Retina (tissue), 1 donor: Measurements from ENCODE around the gene TBC1D23.
A peak's percentile ranks its signal among the peaks of the same experiment; 100 is the strongest.
"Not testable (repeated sequence)": the region's sequence is repeated elsewhere in the genome, so short reads cannot be mapped to it uniquely, and the experiment has no call there.

Experiments used
- DNase-seq: peaks from one replicate; pipeline ENCODE4 v3.0.0-alpha.2; 2016

TBC1D23 gene

GRCh38 chr3:100310355-100310965 lies 49.7 kb downstream of the TBC1D23 start:
- DNase-seq, result no peak

- DNase-seq, result no peak
Observed at GRCh38 chr3:100311011-100311410, 50.2 kb downstream of the TBC1D23 start.

- peak; percentile 50 for DNase-seq
Observed at GRCh38 chr3:100316641-100317069, 55.9 kb downstream of the TBC1D23 start.

- no peak for DNase-seq
Observed at GRCh38 chr3:100317912-100318311, 57.1 kb downstream of the TBC1D23 start.

- DNase-seq, result no peak
Observed at GRCh38 chr3:100319951-100320350, 59.2 kb downstream of the TBC1D23 start.

- no peak for DNase-seq
Observed at GRCh38 chr3:100324044-100324443, 63.3 kb downstream of the TBC1D23 start.

GRCh38 chr3:100325827-100326226 lies 65.0 kb downstream of the TBC1D23 start:
- DNase-seq, result no peak

GRCh38 chr3:100327377-100327776 lies 66.6 kb downstream of the TBC1D23 start:
- DNase-seq, result not testable (repeated sequence)

GRCh38 chr3:100329800-100330489 lies 69.2 kb downstream of the TBC1D23 start:
- no peak for DNase-seq

- no peak for DNase-seq
Observed at GRCh38 chr3:100330651-100331050, 69.9 kb downstream of the TBC1D23 start.

GRCh38 chr3:100331660-100332059 lies 70.9 kb downstream of the TBC1D23 start:
- no peak for DNase-seq

GRCh38 chr3:100333051-100333450 lies 72.3 kb downstream of the TBC1D23 start:
- DNase-seq, result no peak

- no peak for DNase-seq
Observed at GRCh38 chr3:100333970-100334487, 73.2 kb downstream of the TBC1D23 start.

GRCh38 chr3:100334488-100335351 lies 73.9 kb downstream of the TBC1D23 start, which contains the start of gene NIT2:
Gene NIT2, plus strand, starts transcription at chr3:100334757. Its CDS starts 35 bp downstream, at chr3:100334792.
- peak; percentile 87 for DNase-seq

GRCh38 chr3:100335434-100335833 lies 74.6 kb downstream of the TBC1D23 start:
- peak; percentile 49 for DNase-seq

GRCh38 chr3:100336229-100336628 lies 75.4 kb downstream of the TBC1D23 start:
- not testable (repeated sequence) for DNase-seq

GRCh38 chr3:100338911-100339310 lies 78.1 kb downstream of the TBC1D23 start:
- DNase-seq, result no peak

- no peak for DNase-seq
Observed at GRCh38 chr3:100339786-100340185, 79.0 kb downstream of the TBC1D23 start.

GRCh38 chr3:100340527-100340926 lies 79.7 kb downstream of the TBC1D23 start:
- no peak for DNase-seq

- no peak for DNase-seq
Observed at GRCh38 chr3:100348727-100349126, 87.9 kb downstream of the TBC1D23 start.

- DNase-seq, result not testable (repeated sequence)
Observed at GRCh38 chr3:100351770-100352169, 91.0 kb downstream of the TBC1D23 start.

GRCh38 chr3:100352296-100353231 lies 91.8 kb downstream of the TBC1D23 start:
- DNase-seq, result no peak
